IMR-90 (cell line): Measurements from ENCODE around the gene PLIN4. TPM values are rescaled to one million over a fixed set of nuclear protein-coding genes. Genes with fewer than 3 reads are reported as not detected.

ENCODE experiments used
- ATAC-seq: fragments of 200-7000 bp; cut with Tn5 transposase; 2 replicates; pipeline ENCODE4 v1.9.1; 2020; ENCODE audit warnings: low read depth, mild to moderate bottlenecking, moderate library complexity
- BruUV-seq: library from RNA; stranded (reverse); fragments of 400-500 nt; replicated peaks from 2 replicates; lab custom pipeline; 2021; lab: Mats Ljungman, UMichigan
- CTCF ChIA-PET: fragments of 300-600 bp; formaldehyde crosslinking; extraction: SDS; loops from one replicate; lab custom pipeline; 2021; ENCODE audit warnings: antibody characterized with exemption; lab: Yijun Ruan, JAX
- POLR2A ChIA-PET: fragments of 300-600 bp; sonication (Branson Sonifier 250); formaldehyde crosslinking; loops from one replicate; lab custom pipeline; 2022; ENCODE audit warnings: antibody characterized with exemption; ENCODE audit not compliant: unreplicated experiment; lab: Charles Lee
- DNase-seq: peaks from one replicate; pipeline ENCODE4 v3.0.0; 2013
- H2AFZ ChIP-seq: replicated peaks from 2 replicates; pipeline ENCODE3; 2013; ENCODE audit warnings: low read length, mild to moderate bottlenecking; ENCODE audit not compliant: poor library complexity
- H2AK5ac ChIP-seq: 2 replicates; pipeline ENCODE4 v1.6.1; 2013; ENCODE audit warnings: low read depth, low read length, inconsistent platforms
- H2AK9ac ChIP-seq: replicated peaks from 2 replicates; pipeline ENCODE3; 2013; ENCODE audit warnings: mild to moderate bottlenecking, low read depth, low read length, moderate library complexity; ENCODE audit not compliant: poor library complexity
- H2BK120ac ChIP-seq: 2 replicates; pipeline ENCODE4 v1.6.1; 2013; ENCODE audit warnings: low read depth, low read length, inconsistent platforms
- H2BK15ac ChIP-seq: 3 replicates; pipeline ENCODE4 v1.6.1; 2013; ENCODE audit warnings: low read depth, low read length, inconsistent platforms
- H2BK20ac ChIP-seq: 2 replicates; pipeline ENCODE4 v1.6.1; 2013; ENCODE audit warnings: low read depth, mild to moderate bottlenecking, inconsistent platforms, low read length, moderate library complexity
- H2BK5ac ChIP-seq: 2 replicates; pipeline ENCODE4 v1.6.1; 2013; ENCODE audit warnings: mild to moderate bottlenecking, low read depth, low read length, inconsistent platforms; ENCODE audit not compliant: poor library complexity, severe bottlenecking
- H3K14ac ChIP-seq: replicated peaks from 2 replicates; pipeline ENCODE4 v1.6.1; 2013; ENCODE audit warnings: low read depth, low read length, inconsistent platforms
- H3K18ac ChIP-seq: 2 replicates; pipeline ENCODE4 v1.6.1; 2013; ENCODE audit warnings: low read depth, low read length, control low read depth
- H3K23ac ChIP-seq: 2 replicates; pipeline ENCODE4 v1.6.1; 2013; ENCODE audit warnings: low read depth, low read length, inconsistent platforms
- H3K27ac ChIP-seq: 2 replicates; pipeline ENCODE4 v1.5.1; 2013; ENCODE audit warnings: mild to moderate bottlenecking, control low read depth, low read length; ENCODE audit not compliant: insufficient read depth
- H3K27me3 ChIP-seq: 2 replicates; pipeline ENCODE4 v1.6.1; 2013; ENCODE audit warnings: low read length; ENCODE audit not compliant: control insufficient read depth, insufficient read depth
- H3K36me3 ChIP-seq: 2 replicates; pipeline ENCODE4 v1.6.1; 2013; ENCODE audit warnings: low read length, mixed read lengths; ENCODE audit not compliant: control insufficient read depth, insufficient read depth
- H3K4ac ChIP-seq: 2 replicates; pipeline ENCODE4 v1.6.1; 2013; ENCODE audit warnings: low read depth, low read length, inconsistent platforms
- H3K4me1 ChIP-seq: 2 replicates; pipeline ENCODE4 v1.6.1; 2013; ENCODE audit warnings: low read length, mixed read lengths; ENCODE audit not compliant: control insufficient read depth, insufficient read depth
- H3K4me2 ChIP-seq: 2 replicates; pipeline ENCODE4 v1.6.1; 2013; ENCODE audit warnings: low read depth, mild to moderate bottlenecking, control low read depth, low read length, moderate library complexity
- H3K4me3 ChIP-seq: 2 replicates; pipeline ENCODE4 v1.5.1; 2013; ENCODE audit warnings: low read depth, mild to moderate bottlenecking, control low read depth, low read length, moderate library complexity; ENCODE audit not compliant: insufficient read depth
- H3K56ac ChIP-seq: 2 replicates; pipeline ENCODE4 v1.6.1; 2013; ENCODE audit warnings: low read length, inconsistent platforms; ENCODE audit not compliant: insufficient read depth; ENCODE audit errors: extremely low read depth
- H3K79me1 ChIP-seq, 2 experiments: 2 replicates each; pipeline ENCODE4 v1.6.1; 2013; ENCODE audit warnings: low read length in 2 of 2, inconsistent platforms in 1 of 2, low read depth in 1 of 2
- H3K9ac ChIP-seq: 2 replicates; pipeline ENCODE4 v1.6.1; 2013; ENCODE audit warnings: low read depth, low read length, control low read depth
- H3K9me1 ChIP-seq: 2 replicates; pipeline ENCODE4 v1.6.1; 2013; ENCODE audit warnings: low read length, inconsistent platforms; ENCODE audit not compliant: insufficient read depth
- H3K9me3 ChIP-seq: 2 replicates; pipeline ENCODE4 v1.6.1; 2013; ENCODE audit warnings: low read length; ENCODE audit not compliant: control insufficient read depth, insufficient read depth
- H4K20me1 ChIP-seq: 2 replicates; pipeline ENCODE4 v1.6.1; 2013; ENCODE audit warnings: low read length, inconsistent platforms; ENCODE audit not compliant: insufficient read depth
- H4K5ac ChIP-seq: 2 replicates; pipeline ENCODE4 v1.6.1; 2013; ENCODE audit warnings: mild to moderate bottlenecking, low read depth, low read length, control low read depth
- H4K8ac ChIP-seq, 2 experiments: 2 replicates each; pipeline ENCODE4 v1.6.1; 2013; ENCODE audit warnings: low read depth in 2 of 2, low read length in 2 of 2, control low read depth in 1 of 2, inconsistent platforms in 1 of 2
- H4K91ac ChIP-seq: 2 replicates; pipeline ENCODE4 v1.6.1; 2013; ENCODE audit warnings: low read depth, low read length, inconsistent platforms; ENCODE audit not compliant: insufficient read depth
- CEBPB ChIP-seq: IDR thresholded peaks from 2 replicates; pipeline ENCODE4 v1.6.1; 2012; ENCODE audit warnings: low read depth, low read length, improper control_type of control experiment
- MAFK ChIP-seq: IDR thresholded peaks from 2 replicates; pipeline ENCODE4 v1.6.1; 2012; ENCODE audit warnings: low read depth, low read length, improper control_type of control experiment
- MAZ ChIP-seq: IDR thresholded peaks from 2 replicates; pipeline ENCODE4 v1.6.1; 2012; ENCODE audit warnings: low read depth, mild to moderate bottlenecking, low read length, improper control_type of control experiment, moderate library complexity, borderline replicate concordance
- MXI1 ChIP-seq: IDR thresholded peaks from 2 replicates; pipeline ENCODE4 v1.6.1; 2012; ENCODE audit warnings: low read depth, mild to moderate bottlenecking, low read length, moderate library complexity, borderline replicate concordance
- POLR2A ChIP-seq: IDR thresholded peaks from 2 replicates; pipeline ENCODE4 v1.6.1; 2012; ENCODE audit warnings: mild to moderate bottlenecking, low read depth, low read length
- SMC3 ChIP-seq: fragments of 150-350 bp; IDR thresholded peaks from 2 replicates; pipeline ENCODE4 v1.6.1; 2016; ENCODE audit warnings: low read depth, mild to moderate bottlenecking, antibody characterized with exemption, low read length, moderate library complexity
- WGBS, 2 experiments: methylation state at CpG; one replicate each; pipeline versions ENCODE4 v1.1.5 to v1.1.7; 2013; ENCODE audit warnings: missing lambda C conversion rate in 2 of 2; ENCODE audit not compliant: insufficient read length in 1 of 2; ENCODE audit errors: extremely low coverage in 2 of 2; 5-methylcytosine and 5-hydroxymethylcytosine counted together
- dilution Hi-C: fragments of 300-500 bp; cut with HindIII; formaldehyde crosslinking; loops from one replicate; pipeline ENCODE4 v1.14.3; 2018; ENCODE audit warnings: low sequenced_read_pairs; ENCODE audit not compliant: unreplicated experiment
- in situ Hi-C: fragments of 300-500 bp; cut with MboI; formaldehyde crosslinking; loops from 3 replicates; pipeline ENCODE4 v1.14.3; 2019; ENCODE audit warnings: low sequenced_read_pairs, inconsistent platforms, mixed read lengths
- intact Hi-C: fragments of 100-400 bp; cut with micrococcal nuclease; formaldehyde crosslinking; loops from 2 replicates; pipeline ENCODE4 v1.10.0; 2022
- polyA plus RNA-seq, 3 experiments: library from polyadenylated mRNA; depleted of rRNA; stranded (reverse); fragments of >200 nt; gene quantifications; 2 replicates each; pipeline ENCODE4 v1.2.3, GENCODE V29; 2012; ENCODE audit warnings: low replicate concordance in 1 of 3
- total RNA-seq: library from RNA; depleted of rRNA; stranded (reverse); fragments of >200 nt; gene quantifications from 2 replicates; pipeline ENCODE4 v1.2.3, GENCODE V29; 2012
- TF ChIP-seq, protein P1 (sequence below): fragments of 150-350 bp; IDR thresholded peaks from 2 replicates; pipeline ENCODE4 v1.6.1; 2017; ENCODE audit warnings: mild to moderate bottlenecking, antibody characterized with exemption, low read length, low read depth
- TF ChIP-seq, protein P2 (sequence below): conservative IDR thresholded peaks from 2 replicates; pipeline ENCODE4 v1.5.1; 2012; ENCODE audit warnings: mild to moderate bottlenecking, low read depth, low read length, improper control_type of control experiment

Gene PLIN4
- total and polyA plus RNA-seq, 2 of the 4 experiments (the other 2 are of a cell fraction): under 0.01 to 0.09 TPM

DNA sequence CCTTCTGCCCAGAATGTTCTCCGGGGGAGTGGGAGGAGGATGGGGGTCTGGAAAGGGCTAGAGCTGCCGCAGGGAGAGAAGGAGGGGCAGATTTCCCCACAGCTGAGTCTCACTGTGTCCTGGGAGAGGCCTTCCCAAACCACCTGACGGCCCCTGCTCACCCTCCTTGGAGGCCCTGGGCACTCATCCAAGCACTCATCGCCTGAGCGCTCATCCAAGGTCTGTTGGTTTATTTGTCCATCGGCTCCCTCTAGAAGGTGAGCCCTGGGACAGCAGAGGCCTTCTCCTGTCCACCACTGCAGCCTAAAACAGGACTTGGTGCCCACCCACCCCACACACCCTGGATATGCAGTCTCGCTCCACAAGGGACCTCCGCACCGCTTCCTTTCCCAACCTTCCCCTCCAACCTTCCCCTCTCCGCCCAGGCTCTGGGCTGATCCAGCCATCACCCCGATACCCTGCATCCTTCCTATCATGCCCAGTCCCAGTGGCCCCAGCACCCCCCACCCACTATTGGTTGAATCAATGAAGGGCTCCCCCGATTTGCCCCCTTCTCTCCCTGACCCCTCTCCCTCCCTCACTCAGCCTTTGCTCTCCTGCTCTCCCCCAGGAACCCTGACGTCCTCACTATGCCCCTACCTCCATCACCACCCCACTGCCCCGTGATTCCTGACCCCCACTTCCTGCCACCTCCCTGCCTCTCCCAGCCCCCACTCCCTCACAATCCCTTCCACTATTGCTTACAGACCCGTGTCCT, 62.4 kb downstream of the PLIN4 start:
- intact Hi-C loops: loop anchor here (2.0 kb wide), 1 partner anchor 53 kb away; the partner anchor contains the start of gene CHAF1A
- CTCF ChIA-PET: no interaction called here

More for the DNA sequence above, 62.4 kb downstream of the PLIN4 start:
- peak overlapping the region; percentile 77 for H2BK5ac ChIP-seq
- H3K4me2 ChIP-seq: peak overlapping the region; percentile 78
- H3K36me3 ChIP-seq: peaks cover 28% of the 10 kb centered on the region
- H4K5ac ChIP-seq: peak overlapping the region; percentile 39
- H3K27me3 ChIP-seq: no peaks in the 10 kb centered on the region
- H3K79me1 ChIP-seq: peaks cover 15 to 58% of the 10 kb centered on the region in 2 experiments
- peak overlapping the region; percentile 95 for H3K4ac ChIP-seq
- 22% methylated on average over 5 of the region's 15 CpGs; no CpG with 5 or more reads in 1 of the 2 experiments for WGBS, 2 experiments
- peak overlapping the region; percentile 27 for H3K18ac ChIP-seq
- peak overlapping the region; percentile 91 for H3K56ac ChIP-seq
- H3K4me1 ChIP-seq: peaks cover 12% of the 10 kb centered on the region
- dilution Hi-C loops: no loop called here
- peak; percentile 84 for DNase-seq
- peak overlapping the region; percentile 97 for H4K91ac ChIP-seq
- no TSS peak for BruUV-seq
- peaks cover 21% of the 10 kb centered on the region for H4K20me1 ChIP-seq
- peak; percentile 24 for ATAC-seq
- POLR2A ChIA-PET: no interaction called here
- H3K27ac ChIP-seq: peak overlapping the region; percentile 79
- H4K8ac ChIP-seq: peak overlapping the region; percentile 96 to 98
- TF ChIP-seq MAFK (no peak), POLR2A (peak; percentile 22; the same call in 1 of the 2 replicates), CEBPB (no peak), SMC3 (no peak), MXI1 (no peak), MAZ (peak; percentile 35; the same call in 1 of the 2 replicates)
- TF ChIP-seq, protein P1, sequence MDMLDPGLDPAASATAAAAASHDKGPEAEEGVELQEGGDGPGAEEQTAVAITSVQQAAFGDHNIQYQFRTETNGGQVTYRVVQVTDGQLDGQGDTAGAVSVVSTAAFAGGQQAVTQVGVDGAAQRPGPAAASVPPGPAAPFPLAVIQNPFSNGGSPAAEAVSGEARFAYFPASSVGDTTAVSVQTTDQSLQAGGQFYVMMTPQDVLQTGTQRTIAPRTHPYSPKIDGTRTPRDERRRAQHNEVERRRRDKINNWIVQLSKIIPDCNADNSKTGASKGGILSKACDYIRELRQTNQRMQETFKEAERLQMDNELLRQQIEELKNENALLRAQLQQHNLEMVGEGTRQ: peak; percentile 47; the same call in 1 of the 2 replicates
- TF ChIP-seq, protein P2, sequence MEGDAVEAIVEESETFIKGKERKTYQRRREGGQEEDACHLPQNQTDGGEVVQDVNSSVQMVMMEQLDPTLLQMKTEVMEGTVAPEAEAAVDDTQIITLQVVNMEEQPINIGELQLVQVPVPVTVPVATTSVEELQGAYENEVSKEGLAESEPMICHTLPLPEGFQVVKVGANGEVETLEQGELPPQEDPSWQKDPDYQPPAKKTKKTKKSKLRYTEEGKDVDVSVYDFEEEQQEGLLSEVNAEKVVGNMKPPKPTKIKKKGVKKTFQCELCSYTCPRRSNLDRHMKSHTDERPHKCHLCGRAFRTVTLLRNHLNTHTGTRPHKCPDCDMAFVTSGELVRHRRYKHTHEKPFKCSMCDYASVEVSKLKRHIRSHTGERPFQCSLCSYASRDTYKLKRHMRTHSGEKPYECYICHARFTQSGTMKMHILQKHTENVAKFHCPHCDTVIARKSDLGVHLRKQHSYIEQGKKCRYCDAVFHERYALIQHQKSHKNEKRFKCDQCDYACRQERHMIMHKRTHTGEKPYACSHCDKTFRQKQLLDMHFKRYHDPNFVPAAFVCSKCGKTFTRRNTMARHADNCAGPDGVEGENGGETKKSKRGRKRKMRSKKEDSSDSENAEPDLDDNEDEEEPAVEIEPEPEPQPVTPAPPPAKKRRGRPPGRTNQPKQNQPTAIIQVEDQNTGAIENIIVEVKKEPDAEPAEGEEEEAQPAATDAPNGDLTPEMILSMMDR: 0 out of 2 replicates have a peak, but pooled peaks have one; percentile 19
- peak overlapping the region; percentile 99 for H3K9ac ChIP-seq
- peak overlapping the region; percentile 97 for H3K23ac ChIP-seq
- peaks cover 17% of the 10 kb centered on the region for H3K9me1 ChIP-seq
- peak overlapping the region; percentile 36; the same call in 1 of the 2 replicates for H2BK20ac ChIP-seq
- peak overlapping the region; percentile 87 for H2BK120ac ChIP-seq
- in situ Hi-C loops: no loop called here
- H3K4me3 ChIP-seq: peak overlapping the region; percentile 97
- H2AK5ac ChIP-seq: peak overlapping the region; percentile 99
- H3K9me3 ChIP-seq: no peaks in the 10 kb centered on the region
- peak overlapping the region; percentile 83 for H2AFZ ChIP-seq
- H3K14ac ChIP-seq: peak overlapping the region; percentile 97
- H2BK15ac ChIP-seq: peak overlapping the region; percentile 24; the same call in 1 of the 3 replicates
- H2AK9ac ChIP-seq: peak overlapping the region; percentile 99
